Muscle layer of duodenum (tissue), 2 donors: Measurements from ENCODE around the gene ATRIP.
A peak's percentile ranks its signal among the peaks of the same experiment; 100 is the strongest.

Experiments
- H3K27ac ChIP-seq: one replicate; pipeline ENCODE4 v1.7.0; 2013; ENCODE audit warnings: mild to moderate bottlenecking, low read length
- H3K27me3 ChIP-seq: one replicate; pipeline ENCODE4 v1.7.0; 2013; ENCODE audit warnings: low read depth, mild to moderate bottlenecking, control low read depth, low read length
- H3K36me3 ChIP-seq, 2 donors: one replicate each; pipeline ENCODE4 v1.7.0; 2013; ENCODE audit warnings: low read length in 2 of 2, control low read depth in 1 of 2, mild to moderate bottlenecking in 1 of 2; ENCODE audit not compliant: insufficient read depth in 2 of 2, control insufficient read depth in 1 of 2
- H3K4me1 ChIP-seq, 2 donors: one replicate each; pipeline ENCODE4 v1.7.0; 2013; ENCODE audit warnings: low read length in 2 of 2, mild to moderate bottlenecking in 2 of 2, control low read depth in 1 of 2, moderate library complexity in 1 of 2; ENCODE audit not compliant: insufficient read depth in 2 of 2, control insufficient read depth in 1 of 2
- H3K4me3 ChIP-seq, 2 donors: one replicate each; pipeline ENCODE4 v1.7.0; 2013; ENCODE audit warnings: low read length in 2 of 2, low read depth in 1 of 2, mild to moderate bottlenecking in 1 of 2
- H3K9me3 ChIP-seq, 2 donors: one replicate each; pipeline ENCODE4 v1.7.0; 2013; ENCODE audit warnings: low read length in 2 of 2, control low read depth in 1 of 2, mild to moderate bottlenecking in 1 of 2; ENCODE audit not compliant: control insufficient read depth in 1 of 2
- donor health status: healthy.

ATRIP gene

GRCh38 chr3:48502728-48503168 is 56.2 kb downstream of the ATRIP start:
- Histone ChIP-seq H3K9me3 (no peaks in the 10 kb centered on the region), H3K27ac (peak overlapping the region; percentile 87), H3K36me3 (peaks cover 0 to 11% of the 10 kb centered on the region in 2 donors), H3K4me1 (peaks cover 0 to 19% of the 10 kb centered on the region in 2 donors), H3K4me3 (peak overlapping the region; percentile 68 to 70), H3K27me3 (no peaks in the 10 kb centered on the region)

DNA sequence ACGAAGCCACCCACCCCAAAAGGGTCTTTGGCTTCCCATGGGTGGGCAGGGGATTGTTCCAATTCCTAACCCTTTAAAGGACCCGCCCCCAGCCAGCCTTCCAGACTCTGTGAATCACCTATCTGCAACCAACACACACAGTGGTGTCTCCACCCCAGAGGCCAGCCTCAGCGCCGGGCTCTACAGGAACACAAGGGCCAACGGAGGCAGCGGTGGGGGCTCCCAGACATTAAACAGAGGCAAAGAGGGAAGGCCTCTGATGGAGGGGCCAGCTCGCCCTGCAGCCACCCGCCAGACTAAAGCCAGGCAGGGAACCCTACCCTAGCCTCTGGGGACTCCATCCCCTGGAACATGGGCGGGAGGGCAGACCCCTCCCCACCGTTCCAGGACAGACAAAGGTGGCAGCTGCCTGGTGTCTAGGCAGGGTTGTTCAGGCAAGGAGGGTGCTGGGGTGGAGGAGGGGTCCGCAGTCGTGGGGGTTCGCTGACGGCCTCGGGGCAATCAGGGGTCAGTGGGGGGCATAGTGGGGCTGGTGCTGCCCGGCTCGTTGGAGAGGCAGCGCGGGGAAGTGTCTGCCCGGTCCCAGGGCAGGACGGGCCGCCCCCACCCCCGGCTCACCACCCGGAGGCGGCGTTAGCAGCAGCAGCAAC is 57.0 kb downstream of the ATRIP start:
- H3K9me3 ChIP-seq: no peaks in the 10 kb centered on the region
- H3K27me3 ChIP-seq: no peaks in the 10 kb centered on the region
- peak overlapping the region; percentile 87 for H3K27ac ChIP-seq
- H3K4me1 ChIP-seq: peaks cover 0 to 19% of the 10 kb centered on the region in 2 donors
- H3K4me3 ChIP-seq: peak overlapping the region; percentile 68 to 70
- H3K36me3 ChIP-seq: peaks cover 0 to 4% of the 10 kb centered on the region in 2 donors

- Histone ChIP-seq H3K27ac (peak within 1 kb of the TSS; percentile 87), H3K4me1 (peaks cover 0 to 19% of the 10 kb centered on the region in 2 donors), H3K27me3 (no peaks in the 10 kb centered on the region), H3K4me3 (peak within 1 kb of the TSS; percentile 68 to 70), H3K36me3 (peaks cover 0 to 4% of the 10 kb centered on the region in 2 donors), H3K9me3 (no peaks in the 10 kb centered on the region)
Measured at GRCh38 chr3:48504051-48504946, 57.8 kb downstream of the ATRIP start, which contains the start of gene SHISA5. TSS of gene SHISA5 (minus strand) at chr3:48504174. CDS start at chr3:48504094, 80 bp downstream.

- H3K4me3 ChIP-seq: no peak overlapping the region
- H3K9me3 ChIP-seq: no peaks in the 10 kb centered on the region
- no peaks in the 10 kb centered on the region for H3K27me3 ChIP-seq
- H3K4me1 ChIP-seq: peaks cover 0 to 19% of the 10 kb centered on the region in 2 donors
- peaks cover 0 to under 1% of the 10 kb centered on the region in 2 donors for H3K36me3 ChIP-seq
- H3K27ac ChIP-seq: no peak overlapping the region
Measured at GRCh38 chr3:48505146-48505545, 58.6 kb downstream of the ATRIP start.

- Histone ChIP-seq H3K4me3 (no peak overlapping the region), H3K36me3 (no peaks in the 10 kb centered on the region), H3K27ac (no peak overlapping the region), H3K9me3 (no peaks in the 10 kb centered on the region), H3K27me3 (no peaks in the 10 kb centered on the region), H3K4me1 (peaks cover 0 to 19% of the 10 kb centered on the region in 2 donors)
Measured at GRCh38 chr3:48505968-48506504, 59.5 kb downstream of the ATRIP start.

DNA sequence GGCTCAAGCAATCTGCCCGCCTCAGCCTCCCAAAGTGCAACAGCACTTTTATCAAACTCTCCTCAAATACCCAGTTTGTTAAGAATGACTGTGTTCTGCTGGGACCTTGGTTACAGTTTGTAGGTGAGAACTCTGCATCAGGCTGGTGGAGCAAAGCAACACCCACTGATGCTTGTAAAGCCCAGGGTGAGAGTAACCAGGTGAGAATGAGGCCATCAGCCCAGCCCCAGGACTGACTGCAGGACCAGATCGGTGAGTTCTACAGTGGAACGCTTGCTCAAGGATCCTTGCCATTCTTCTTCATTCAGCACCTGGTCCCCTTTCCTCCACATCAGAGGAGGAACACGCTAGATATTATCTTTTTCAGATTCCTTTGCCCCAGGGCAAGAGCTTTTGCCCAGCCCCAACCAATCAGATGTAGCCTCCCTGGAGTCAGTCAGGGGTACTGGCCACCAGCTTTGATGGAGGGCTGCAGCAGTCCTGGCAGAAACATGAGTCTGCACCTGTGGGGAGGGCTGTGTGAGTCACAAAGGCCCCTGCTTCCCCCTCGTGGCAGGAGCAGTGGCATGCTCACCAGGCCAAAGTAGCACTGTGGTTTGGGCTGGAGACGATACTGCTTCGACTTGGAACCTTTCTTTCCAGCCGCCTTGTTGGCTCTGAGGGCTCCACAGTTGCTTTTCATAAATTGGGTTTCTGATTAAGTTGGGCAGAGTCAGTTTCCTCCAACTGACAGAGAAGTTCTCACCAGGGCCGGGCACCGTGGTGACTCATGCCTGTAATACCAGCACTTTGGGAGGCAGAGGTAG is 60.9 kb downstream of the ATRIP start:
- no peak overlapping the region for H3K27ac ChIP-seq
- no peak overlapping the region for H3K4me3 ChIP-seq
- H3K27me3 ChIP-seq: no peaks in the 10 kb centered on the region
- peaks cover 0 to 19% of the 10 kb centered on the region in 2 donors for H3K4me1 ChIP-seq
- no peaks in the 10 kb centered on the region for H3K36me3 ChIP-seq
- H3K9me3 ChIP-seq: no peaks in the 10 kb centered on the region

GRCh38 chr3:48511551-48511950 is 65.0 kb downstream of the ATRIP start:
- H3K27ac ChIP-seq: no peak overlapping the region
- no peaks in the 10 kb centered on the region for H3K4me1 ChIP-seq

GRCh38 chr3:48514431-48515227 is 68.1 kb downstream of the ATRIP start:
- Histone ChIP-seq H3K4me1 (no peaks in the 10 kb centered on the region), H3K9me3 (no peaks in the 10 kb centered on the region), H3K27me3 (no peaks in the 10 kb centered on the region), H3K27ac (no peak overlapping the region), H3K4me3 (no peak overlapping the region), H3K36me3 (peaks cover 0 to 5% of the 10 kb centered on the region in 2 donors)

More at GRCh38 chr3:48511551-48511950, 65.0 kb downstream of the ATRIP start:
- Histone ChIP-seq H3K4me3 (no peak overlapping the region), H3K36me3 (no peaks in the 10 kb centered on the region), H3K9me3 (no peaks in the 10 kb centered on the region), H3K27me3 (no peaks in the 10 kb centered on the region)
